Suppressor macrophage treated with lipopolysaccharide for 4 hours (primary cell): ENCODE data around the gene FRMPD2.
"Not testable (repeated sequence)": the region's sequence is repeated elsewhere in the genome, so short reads cannot be mapped to it uniquely, and the experiment has no call there.

Experiments used
- DNase-seq: peaks from one replicate; pipeline ENCODE4 v3.0.0-alpha.2; 2020

The FRMPD2 gene

GRCh38 chr10:48289501-48290238 lies 15.2 kb upstream of the FRMPD2 start:
- DNase-seq = peak; percentile 62

DNA sequence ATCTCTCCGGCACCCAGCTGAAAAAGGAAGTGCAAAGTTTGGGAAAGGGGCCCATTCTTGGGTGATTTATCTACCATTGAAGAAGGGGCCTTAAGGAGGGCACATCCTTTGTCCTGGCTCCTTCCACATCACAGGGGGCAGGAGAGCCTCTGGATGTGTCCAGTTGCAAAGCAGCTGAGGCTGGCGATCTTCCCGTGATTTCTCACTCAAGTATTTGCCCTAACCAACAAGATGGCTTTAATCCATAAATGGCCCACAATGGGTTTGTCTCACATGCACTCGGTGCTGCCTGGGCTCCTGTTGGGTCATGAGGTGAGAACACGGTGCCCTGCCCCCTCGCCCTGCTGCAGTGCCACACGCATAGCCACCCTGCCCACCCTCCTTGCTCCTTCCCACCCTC lies 14.2 kb upstream of the FRMPD2 start:
- no peak for DNase-seq

DNA sequence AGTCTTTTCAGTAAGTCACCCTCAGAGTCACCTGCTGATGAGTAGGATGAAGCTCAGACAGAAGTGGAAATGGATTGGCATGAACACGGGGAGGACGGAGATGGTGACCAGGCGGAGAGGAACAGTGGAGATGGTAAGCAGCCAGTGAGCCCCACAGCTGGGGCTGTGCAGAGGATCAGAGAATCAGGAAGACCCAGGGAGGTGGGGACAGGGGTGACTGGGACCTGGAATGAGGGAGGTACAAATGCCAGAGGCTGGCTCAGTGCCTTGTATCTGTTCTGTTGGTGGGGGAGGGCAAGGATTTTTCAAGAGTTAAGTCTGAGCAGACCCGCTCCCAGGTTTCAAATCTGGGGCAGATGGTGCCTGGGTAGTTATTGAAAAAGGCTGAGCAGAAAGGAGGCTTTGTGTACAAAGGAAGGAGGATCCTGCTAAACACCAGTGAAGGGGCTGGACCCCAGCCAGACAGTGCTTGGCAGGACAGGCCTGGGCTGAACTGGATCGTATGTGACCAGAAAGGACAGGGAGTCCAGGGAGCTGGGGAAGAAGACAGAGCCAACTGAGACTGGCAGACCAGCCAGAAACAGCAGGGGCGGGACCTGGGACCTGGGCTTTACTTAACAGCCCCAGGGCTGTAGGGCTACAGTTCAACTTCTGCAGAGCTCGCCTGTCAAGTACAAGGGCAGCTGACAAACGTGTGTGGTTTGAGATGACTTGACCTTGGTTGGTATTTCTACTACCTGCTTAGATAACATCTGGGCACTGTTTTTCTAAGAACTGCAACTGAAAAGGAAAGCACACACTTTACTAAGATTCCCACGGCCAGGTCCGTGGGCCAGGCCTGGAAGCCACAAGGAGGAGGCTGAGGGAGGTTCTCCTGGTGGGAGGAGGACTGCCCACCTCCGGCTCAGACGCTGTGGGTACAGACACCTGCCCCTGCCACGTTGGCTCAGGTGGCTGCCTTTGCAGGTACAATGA lies 13.2 kb upstream of the FRMPD2 start:
- DNase-seq = no peak

- no peak for DNase-seq
Measured at GRCh38 chr10:48286356-48286755, 11.9 kb upstream of the FRMPD2 start.

DNA sequence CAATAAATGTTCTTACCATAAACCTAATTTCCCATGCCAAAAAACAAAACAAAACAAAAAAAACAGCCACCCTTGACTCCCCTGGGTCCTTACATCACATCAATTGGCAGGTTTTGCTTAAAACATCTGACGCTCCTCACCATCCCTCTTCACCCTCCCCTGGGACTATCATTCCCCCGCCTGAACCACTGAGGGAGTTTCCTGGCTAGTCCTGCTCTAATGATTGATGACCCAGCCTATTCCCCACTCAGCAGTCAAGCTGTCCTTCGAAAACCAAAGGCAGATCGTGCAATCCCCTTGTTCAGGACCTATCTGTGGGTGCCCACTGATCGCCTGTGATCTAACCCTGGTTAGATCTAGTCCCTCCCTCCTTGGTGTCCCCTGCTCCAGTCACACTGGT lies 11.2 kb upstream of the FRMPD2 start:
- DNase-seq = no peak

GRCh38 chr10:48284811-48285210 lies 10.3 kb upstream of the FRMPD2 start:
- no peak for DNase-seq

DNA sequence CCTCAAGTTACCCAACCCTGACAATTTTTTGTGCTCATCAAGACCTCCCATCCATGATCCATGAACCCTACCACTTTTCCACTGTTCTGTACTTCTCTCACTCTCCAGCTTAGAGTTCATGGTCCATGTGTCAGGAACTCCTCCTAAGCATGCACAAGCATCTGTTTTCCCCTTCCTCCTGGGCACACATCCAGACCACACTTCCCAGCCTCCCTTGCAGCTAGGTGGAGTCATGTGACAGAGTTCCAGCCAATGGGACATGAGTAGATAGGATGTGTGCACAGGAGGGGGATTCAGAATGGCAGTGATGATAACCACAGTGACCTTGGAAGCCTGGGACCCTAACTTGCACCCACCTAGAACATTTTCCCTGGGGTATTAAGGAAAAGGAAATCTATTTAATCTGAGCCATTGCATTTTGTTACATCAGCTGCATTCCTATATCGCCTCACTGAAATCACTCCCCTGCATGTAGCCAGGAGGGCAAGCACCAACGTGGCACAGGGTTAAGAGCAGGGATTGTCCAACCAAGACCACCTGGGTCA lies 9.6 kb upstream of the FRMPD2 start:
- DNase-seq = no peak

DNA sequence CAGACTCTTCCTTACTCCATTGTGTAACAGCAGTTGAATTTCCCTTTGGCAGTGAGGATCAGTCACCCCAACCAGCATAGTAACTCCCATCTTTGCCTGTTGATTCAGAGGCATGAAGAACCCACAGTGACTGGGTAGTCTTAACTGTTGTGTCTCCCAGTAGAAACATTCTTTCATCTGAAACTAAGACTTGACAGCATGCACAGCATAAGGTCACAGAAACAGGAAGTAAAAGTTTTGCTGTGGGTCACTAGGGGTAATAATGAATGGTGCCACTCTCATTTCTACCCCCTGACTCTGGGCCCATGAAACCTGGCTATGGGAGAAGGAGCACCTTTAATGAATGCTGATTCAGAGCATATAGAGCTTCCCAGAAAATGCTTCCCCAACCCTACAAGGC lies 8.3 kb upstream of the FRMPD2 start:
- DNase-seq = peak; percentile 57

- DNase-seq = not testable (repeated sequence)
Measured at GRCh38 chr10:48281697-48282096, 7.2 kb upstream of the FRMPD2 start.

DNA sequence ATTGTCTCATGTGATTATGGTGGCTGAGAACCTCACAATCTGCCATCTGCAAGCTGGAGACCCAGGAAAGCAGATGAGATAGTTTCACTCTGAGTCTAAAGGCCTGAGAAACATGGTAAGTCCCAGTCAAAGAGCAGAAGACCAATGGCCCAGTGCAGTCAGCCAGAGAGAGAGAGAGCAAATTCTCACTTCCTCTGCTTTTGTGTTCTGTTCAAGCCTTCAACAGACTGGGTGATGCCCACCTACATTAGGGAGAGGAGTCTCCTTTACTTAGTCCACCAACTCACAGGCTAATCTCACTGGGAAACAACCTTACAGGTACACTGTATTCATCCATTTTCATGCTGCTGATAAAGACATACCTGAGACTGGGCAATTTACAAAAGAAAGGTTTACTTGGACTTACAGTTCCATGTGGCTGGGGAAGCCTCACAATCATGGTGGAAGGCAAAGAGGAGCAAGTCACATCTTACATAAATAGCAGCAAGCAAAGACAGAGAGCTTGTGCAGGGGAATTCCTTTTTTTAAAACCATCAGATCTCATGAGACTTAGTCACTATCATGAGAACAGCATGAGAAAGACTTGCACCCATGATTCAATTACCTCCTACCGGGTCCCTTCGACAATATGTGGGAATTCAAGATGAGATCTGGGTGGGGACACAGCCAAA lies 4.7 kb upstream of the FRMPD2 start:
- peak; percentile 29 for DNase-seq

- DNase-seq = no peak
Measured at GRCh38 chr10:48277093-48277492, 2.6 kb upstream of the FRMPD2 start.

DNA sequence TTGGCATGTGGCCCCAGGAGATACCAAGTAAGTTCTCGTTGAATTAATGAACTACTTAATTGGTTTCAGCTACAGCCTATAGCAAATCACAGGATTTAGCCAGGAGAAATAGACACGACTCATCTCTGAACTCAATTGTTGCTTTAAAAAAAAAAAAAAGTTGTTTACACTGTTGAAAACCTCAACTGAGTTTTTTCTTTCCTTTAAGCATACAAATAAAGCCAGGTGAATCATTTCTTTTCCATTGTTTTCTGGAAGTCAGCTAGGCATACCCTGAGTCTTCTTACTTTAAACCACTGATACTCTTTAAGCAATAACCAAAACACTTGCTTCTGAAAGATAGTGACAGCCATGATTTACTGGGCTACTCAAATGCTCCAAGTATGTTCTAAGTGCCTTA lies 755 bp downstream of the FRMPD2 start:
- DNase-seq = no peak

- no peak for DNase-seq
Measured at GRCh38 chr10:48272682-48273081, 1.8 kb downstream of the FRMPD2 start.

DNA sequence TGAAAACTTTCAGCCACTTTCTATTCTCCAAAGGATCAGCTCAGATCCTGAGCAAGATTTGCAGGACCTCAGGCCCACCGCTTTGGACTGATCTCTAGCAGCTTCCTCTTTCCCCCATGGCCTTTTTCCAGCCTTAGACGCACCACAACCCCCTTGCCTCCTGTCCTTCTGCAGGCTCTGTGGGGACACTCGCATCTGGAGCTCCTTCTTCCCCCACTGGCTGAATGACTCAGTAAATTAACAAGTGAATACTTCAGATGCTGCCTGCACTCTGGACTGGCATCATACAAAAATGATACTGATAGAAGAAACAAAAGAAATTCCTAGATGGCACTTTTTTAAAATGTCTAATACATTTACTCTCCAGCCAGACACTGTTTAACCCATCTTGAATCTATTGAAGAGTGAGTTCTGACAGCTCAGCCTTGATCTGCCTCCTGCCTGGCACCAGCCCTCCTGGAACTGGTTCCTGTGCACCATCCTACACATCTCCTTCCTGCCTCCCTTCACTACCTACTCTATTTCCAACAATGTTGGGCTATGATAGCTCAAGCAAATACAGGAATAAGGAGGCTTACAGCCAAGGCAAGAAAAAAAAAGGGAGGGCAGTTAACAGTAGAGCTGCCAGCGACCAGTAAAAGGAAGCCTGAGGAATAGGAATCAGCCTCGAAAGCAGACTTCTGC lies 3.3 kb downstream of the FRMPD2 start:
- DNase-seq = no peak

GRCh38 chr10:48266528-48266927 lies 8.0 kb downstream of the FRMPD2 start:
- DNase-seq = no peak

DNA sequence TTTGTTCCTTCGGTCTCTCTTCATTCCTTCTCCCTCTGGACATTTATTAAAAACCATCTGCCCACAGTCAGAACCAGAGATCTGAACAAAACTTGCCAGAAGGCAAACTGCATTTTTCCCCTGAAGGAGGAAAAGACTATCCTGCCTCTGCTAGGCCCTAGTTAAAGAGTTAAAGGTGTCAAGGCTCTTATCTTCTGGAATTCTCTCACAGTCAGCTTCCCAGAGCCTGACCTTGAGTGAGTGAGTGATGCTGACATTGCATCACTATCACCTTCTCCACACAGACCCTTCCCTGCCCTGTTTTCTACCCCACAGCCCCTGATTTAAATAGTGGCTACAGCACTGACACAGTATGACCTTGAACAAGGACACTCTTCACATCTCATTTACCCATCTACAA lies 16.4 kb downstream of the FRMPD2 start:
- DNase-seq = no peak

- DNase-seq = no peak
Measured at GRCh38 chr10:48257407-48257961, 17.0 kb downstream of the FRMPD2 start.

GRCh38 chr10:48255722-48256121 lies 18.8 kb downstream of the FRMPD2 start:
- no peak for DNase-seq

- no peak for DNase-seq
Measured at GRCh38 chr10:48254750-48255512, 19.6 kb downstream of the FRMPD2 start.

DNA sequence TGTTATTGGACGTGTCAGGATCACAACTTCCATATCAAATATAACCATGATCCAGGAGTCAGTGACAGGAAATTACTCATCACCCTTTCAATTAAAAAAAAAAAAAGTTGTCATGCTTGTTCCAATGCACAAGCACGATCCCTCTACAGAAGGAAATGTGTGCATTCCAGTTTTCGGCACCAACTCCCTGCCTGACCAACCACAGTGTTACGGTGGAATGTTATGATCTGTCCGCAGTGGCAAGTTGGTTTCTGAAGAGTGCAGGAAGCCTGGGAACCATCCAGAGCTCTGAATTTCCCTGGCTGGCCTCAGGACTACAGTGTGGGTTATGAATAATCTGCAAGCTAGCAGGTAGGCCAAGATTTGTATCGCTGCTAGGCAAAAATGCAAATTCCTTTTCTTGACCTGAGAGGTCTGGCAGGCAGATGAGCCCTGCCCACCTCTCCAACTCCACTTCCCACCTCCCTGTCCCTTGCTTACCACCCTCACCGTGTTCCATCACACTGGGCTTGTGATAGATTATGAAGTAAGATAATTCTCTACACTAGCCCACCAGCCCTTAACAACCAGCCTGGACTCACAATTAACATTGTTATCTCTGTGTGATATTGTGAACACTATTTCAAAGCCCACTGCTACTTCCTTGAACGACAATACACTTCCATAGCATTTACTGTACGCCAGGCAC lies 20.4 kb downstream of the FRMPD2 start:
- no peak for DNase-seq

- DNase-seq = no peak
Measured at GRCh38 chr10:48252354-48252650, 22.2 kb downstream of the FRMPD2 start.
